IMR-90 (cell line): ENCODE measurements around the gene MERTK. TPM values are rescaled to one million over a fixed set of nuclear protein-coding genes. Genes with fewer than 3 reads are reported as not detected.

ENCODE experiments used
- microRNA-seq, 2 experiments: library from miRNA; stranded (forward) in 1 of 2; unstranded in 1 of 2; fragments of 10-50 nt in 1 of 2; fragments of <30 nt in 1 of 2; gene quantifications in 1 of 2; microRNA quantifications in 1 of 2; one replicate each; pipeline versions ENCODE3 to v1.1.0; 2013 to 2020; ENCODE audit not compliant: insufficient read depth in 1 of 2, insufficient read length in 1 of 2, unreplicated experiment in 1 of 2
- polyA plus RNA-seq, 3 experiments: library from polyadenylated mRNA; depleted of rRNA; stranded (reverse); fragments of >200 nt; gene quantifications; 2 replicates each; pipeline ENCODE4 v1.2.3, GENCODE V29; 2012; ENCODE audit warnings: low replicate concordance in 1 of 3
- small RNA-seq, 5 experiments: library from RNA; depleted of rRNA; stranded (forward); fragments of <200 nt; gene quantifications; one replicate each; pipeline ENCODE3, GENCODE V24; 2012
- total RNA-seq: library from RNA; depleted of rRNA; stranded (reverse); fragments of >200 nt; gene quantifications from 2 replicates; pipeline ENCODE4 v1.2.3, GENCODE V29; 2012; rRNA removed

Gene MERTK
- total and polyA plus RNA-seq, 2 of the 4 experiments (the other 2 are of a cell fraction) = 0.36 to 0.62 TPM

Small RNA genes within 50 kb of the gene (microRNA-seq; reads per million reads assigned to microRNA genes)
- gene RN7SL297P (ENCODE audit: insufficient read depth, insufficient read length) = not detected

Small RNA genes within 50 kb of the gene (small RNA-seq; reads per million reads assigned to genes)
- 0 reads per million in 5 experiments for gene RN7SL297P

Other genes starting within 250 kb of the MERTK start
- gene ANAPC1, start 14.4 kb upstream of the MERTK start, total RNA-seq = 50.7 and 70.0 TPM in 2 replicates
- 11.7 and 14.6 TPM in 2 replicates for gene ANAPC1, start 14.4 kb upstream of the MERTK start, polyA plus RNA-seq (2012; rRNA removed)
- gene TMEM87B, start 156.7 kb downstream of the MERTK start, total RNA-seq = 6.3 and 16.9 TPM in 2 replicates
- 8.8 and 12.5 TPM in 2 replicates for gene TMEM87B, start 156.7 kb downstream of the MERTK start, polyA plus RNA-seq (2012; rRNA removed)
- under 0.01 and 0.18 TPM in 2 replicates for gene FBLN7, start 239.8 kb downstream of the MERTK start, total RNA-seq
- gene FBLN7, start 239.8 kb downstream of the MERTK start, polyA plus RNA-seq (2012; rRNA removed) = 1.0 and 1.2 TPM in 2 replicates